GM23338 (cell line): Measurements from ENCODE around the gene RPL22.

ENCODE experiments used
- CREB1 ChIP-seq: fragments of 250-450 bp; sonication (Bioruptor Pico); IDR thresholded peaks from 2 replicates; pipeline ENCODE4 v1.5.0; 2020; ENCODE audit warnings: low read depth, mild to moderate bottlenecking, moderate library complexity
- EZH2 ChIP-seq: fragments of 200-600 bp; sonication (generic); IDR thresholded peaks from one replicate; pipeline ENCODE4 v1.8.0; 2017; ENCODE audit warnings: antibody characterized with exemption, mild to moderate bottlenecking, low read depth; ENCODE audit not compliant: unreplicated experiment
- EZH2phosphoT487 ChIP-seq: fragments of 200-600 bp; sonication (generic); IDR thresholded peaks from one replicate; pipeline ENCODE4 v1.8.1; 2018; ENCODE audit warnings: antibody characterized with exemption; ENCODE audit not compliant: unreplicated experiment
- JUNB ChIP-seq: IDR thresholded peaks from one replicate; pipeline ENCODE4 v1.6.1; 2016; ENCODE audit warnings: antibody characterized with exemption; ENCODE audit not compliant: unreplicated experiment
- NANOG ChIP-seq: IDR thresholded peaks from 2 replicates; pipeline ENCODE4 v1.6.1; 2016; ENCODE audit warnings: antibody characterized with exemption, borderline replicate concordance
- POLR2AphosphoS5 ChIP-seq: IDR thresholded peaks from 2 replicates; pipeline ENCODE4 v1.6.1; 2016; ENCODE audit warnings: antibody characterized with exemption, low read depth
- STAT1 ChIP-seq: IDR thresholded peaks from one replicate; pipeline ENCODE4 v1.6.1; 2016; ENCODE audit warnings: antibody characterized with exemption; ENCODE audit not compliant: unreplicated experiment
- ZNF114 ChIP-seq: fragments of 250-450 bp; sonication (Bioruptor Pico); IDR thresholded peaks from 2 replicates; pipeline ENCODE4 v1.5.0; 2020; ENCODE audit warnings: mild to moderate bottlenecking, moderate library complexity
- ZNF331 ChIP-seq: fragments of 250-450 bp; sonication (Bioruptor Pico); IDR thresholded peaks from 2 replicates; pipeline ENCODE4 v1.5.0; 2020; ENCODE audit warnings: low read depth, mild to moderate bottlenecking, moderate library complexity
- TF ChIP-seq, protein P1 (sequence below), 2 experiments: fragments of 200-600 bp in 1 of 2; sonication (generic) in 1 of 2; conservative IDR thresholded peaks; 2 replicates each; pipeline versions ENCODE4 v1.5.1 to v1.6.1; 2016 to 2017; ENCODE audit warnings: antibody characterized with exemption in 2 of 2, low read depth in 2 of 2, mild to moderate bottlenecking in 2 of 2, moderate library complexity in 1 of 2
- TF ChIP-seq, protein P2 (sequence below): IDR thresholded peaks from one replicate; pipeline ENCODE4 v1.6.1; 2018; ENCODE audit warnings: antibody characterized with exemption; ENCODE audit not compliant: unreplicated experiment
- TF ChIP-seq, protein P3 (sequence below): IDR thresholded peaks from 2 replicates; pipeline ENCODE4 v1.6.1; 2016; ENCODE audit warnings: antibody characterized with exemption

DNA sequence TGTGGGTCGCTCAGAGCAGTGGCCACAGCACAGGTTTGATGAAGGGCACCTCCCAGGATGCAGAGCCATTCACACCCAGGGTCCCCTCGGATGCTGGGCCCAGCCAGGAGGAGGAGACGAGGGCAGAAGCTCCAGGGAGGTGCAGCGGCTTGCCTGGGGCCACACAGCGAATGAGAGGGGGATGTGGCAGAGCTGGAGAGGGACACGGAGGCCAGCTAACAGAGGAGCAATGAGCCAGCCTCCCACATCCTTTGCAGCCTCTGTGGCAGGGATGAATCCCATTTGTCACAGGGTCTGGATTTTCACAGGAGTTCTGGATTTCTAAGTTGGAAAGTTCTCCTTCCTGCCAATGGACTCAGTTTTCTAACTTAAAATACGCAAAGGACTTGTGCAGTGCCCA, 55.2 kb downstream of the RPL22 start:
- no peak for TF ChIP-seq POLR2AphosphoS5
- TF ChIP-seq, protein P1, sequence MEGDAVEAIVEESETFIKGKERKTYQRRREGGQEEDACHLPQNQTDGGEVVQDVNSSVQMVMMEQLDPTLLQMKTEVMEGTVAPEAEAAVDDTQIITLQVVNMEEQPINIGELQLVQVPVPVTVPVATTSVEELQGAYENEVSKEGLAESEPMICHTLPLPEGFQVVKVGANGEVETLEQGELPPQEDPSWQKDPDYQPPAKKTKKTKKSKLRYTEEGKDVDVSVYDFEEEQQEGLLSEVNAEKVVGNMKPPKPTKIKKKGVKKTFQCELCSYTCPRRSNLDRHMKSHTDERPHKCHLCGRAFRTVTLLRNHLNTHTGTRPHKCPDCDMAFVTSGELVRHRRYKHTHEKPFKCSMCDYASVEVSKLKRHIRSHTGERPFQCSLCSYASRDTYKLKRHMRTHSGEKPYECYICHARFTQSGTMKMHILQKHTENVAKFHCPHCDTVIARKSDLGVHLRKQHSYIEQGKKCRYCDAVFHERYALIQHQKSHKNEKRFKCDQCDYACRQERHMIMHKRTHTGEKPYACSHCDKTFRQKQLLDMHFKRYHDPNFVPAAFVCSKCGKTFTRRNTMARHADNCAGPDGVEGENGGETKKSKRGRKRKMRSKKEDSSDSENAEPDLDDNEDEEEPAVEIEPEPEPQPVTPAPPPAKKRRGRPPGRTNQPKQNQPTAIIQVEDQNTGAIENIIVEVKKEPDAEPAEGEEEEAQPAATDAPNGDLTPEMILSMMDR (conservative IDR thresholded peaks at IDR 0.05; ENCODE audit: low read depth in 2 of 2) = no peak
- TF ChIP-seq, protein P2, sequence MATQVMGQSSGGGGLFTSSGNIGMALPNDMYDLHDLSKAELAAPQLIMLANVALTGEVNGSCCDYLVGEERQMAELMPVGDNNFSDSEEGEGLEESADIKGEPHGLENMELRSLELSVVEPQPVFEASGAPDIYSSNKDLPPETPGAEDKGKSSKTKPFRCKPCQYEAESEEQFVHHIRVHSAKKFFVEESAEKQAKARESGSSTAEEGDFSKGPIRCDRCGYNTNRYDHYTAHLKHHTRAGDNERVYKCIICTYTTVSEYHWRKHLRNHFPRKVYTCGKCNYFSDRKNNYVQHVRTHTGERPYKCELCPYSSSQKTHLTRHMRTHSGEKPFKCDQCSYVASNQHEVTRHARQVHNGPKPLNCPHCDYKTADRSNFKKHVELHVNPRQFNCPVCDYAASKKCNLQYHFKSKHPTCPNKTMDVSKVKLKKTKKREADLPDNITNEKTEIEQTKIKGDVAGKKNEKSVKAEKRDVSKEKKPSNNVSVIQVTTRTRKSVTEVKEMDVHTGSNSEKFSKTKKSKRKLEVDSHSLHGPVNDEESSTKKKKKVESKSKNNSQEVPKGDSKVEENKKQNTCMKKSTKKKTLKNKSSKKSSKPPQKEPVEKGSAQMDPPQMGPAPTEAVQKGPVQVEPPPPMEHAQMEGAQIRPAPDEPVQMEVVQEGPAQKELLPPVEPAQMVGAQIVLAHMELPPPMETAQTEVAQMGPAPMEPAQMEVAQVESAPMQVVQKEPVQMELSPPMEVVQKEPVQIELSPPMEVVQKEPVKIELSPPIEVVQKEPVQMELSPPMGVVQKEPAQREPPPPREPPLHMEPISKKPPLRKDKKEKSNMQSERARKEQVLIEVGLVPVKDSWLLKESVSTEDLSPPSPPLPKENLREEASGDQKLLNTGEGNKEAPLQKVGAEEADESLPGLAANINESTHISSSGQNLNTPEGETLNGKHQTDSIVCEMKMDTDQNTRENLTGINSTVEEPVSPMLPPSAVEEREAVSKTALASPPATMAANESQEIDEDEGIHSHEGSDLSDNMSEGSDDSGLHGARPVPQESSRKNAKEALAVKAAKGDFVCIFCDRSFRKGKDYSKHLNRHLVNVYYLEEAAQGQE = no peak
- TF ChIP-seq ZNF331 (CRISPR knock-in tag) = no peak
- TF ChIP-seq EZH2 = no peak
- no peak for TF ChIP-seq EZH2phosphoT487
- no peak for TF ChIP-seq CREB1 (CRISPR knock-in tag)
- no peak for TF ChIP-seq JUNB
- no peak for TF ChIP-seq STAT1
- no peak for TF ChIP-seq ZNF114 (CRISPR knock-in tag)
- TF ChIP-seq NANOG = no peak
- TF ChIP-seq, protein P3, sequence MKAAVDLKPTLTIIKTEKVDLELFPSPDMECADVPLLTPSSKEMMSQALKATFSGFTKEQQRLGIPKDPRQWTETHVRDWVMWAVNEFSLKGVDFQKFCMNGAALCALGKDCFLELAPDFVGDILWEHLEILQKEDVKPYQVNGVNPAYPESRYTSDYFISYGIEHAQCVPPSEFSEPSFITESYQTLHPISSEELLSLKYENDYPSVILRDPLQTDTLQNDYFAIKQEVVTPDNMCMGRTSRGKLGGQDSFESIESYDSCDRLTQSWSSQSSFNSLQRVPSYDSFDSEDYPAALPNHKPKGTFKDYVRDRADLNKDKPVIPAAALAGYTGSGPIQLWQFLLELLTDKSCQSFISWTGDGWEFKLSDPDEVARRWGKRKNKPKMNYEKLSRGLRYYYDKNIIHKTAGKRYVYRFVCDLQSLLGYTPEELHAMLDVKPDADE = no peak
